CD4-positive, CD25-positive, alpha-beta regulatory T cell (primary cell): ENCODE results near the gene CPTP. TPM values are rescaled to one million over a fixed set of nuclear protein-coding genes. Genes with fewer than 3 reads are reported as not detected.
A peak's percentile ranks its signal among the peaks of the same experiment; 100 is the strongest.

Experiments used
- ATAC-seq, 2 donors: fragments of 150-1000 bp; cut with Tn5 transposase; one replicate each; pipeline ENCODE4 v1.10.0; 2021; ENCODE audit warnings: low read depth in 2 of 2, moderate number of reproducible peaks in 2 of 2, moderate library complexity in 1 of 2
- DNase-seq, 3 donors: peaks; one replicate each; pipeline versions ENCODE4 v3.0.0 to v3.0.0-alpha.2; 2012 to 2022; ENCODE audit warnings: mixed read lengths in 1 of 3
- H3K27ac ChIP-seq: one replicate; pipeline ENCODE4 v1.7.0; 2013; ENCODE audit warnings: mild to moderate bottlenecking, low read length; ENCODE audit not compliant: insufficient read depth, poor library complexity, severe bottlenecking
- H3K27me3 ChIP-seq: one replicate; pipeline ENCODE4 v1.7.0; 2013; ENCODE audit warnings: low read length; ENCODE audit not compliant: control insufficient read depth, insufficient read depth
- H3K36me3 ChIP-seq: one replicate; pipeline ENCODE4 v1.7.0; 2013; ENCODE audit warnings: mild to moderate bottlenecking, low read length, moderate library complexity; ENCODE audit not compliant: control insufficient read depth, insufficient read depth
- H3K4me1 ChIP-seq: 2 replicates; pipeline ENCODE4 v1.7.0; 2013; ENCODE audit warnings: mild to moderate bottlenecking, low read length; ENCODE audit not compliant: insufficient read depth, control insufficient read depth, poor library complexity, severe bottlenecking
- H3K4me3 ChIP-seq: one replicate; pipeline ENCODE4 v1.7.0; 2013; ENCODE audit warnings: low read depth, mild to moderate bottlenecking, low read length, moderate library complexity
- H3K9me3 ChIP-seq, 2 experiments: 1 replicate in 1 of 2; 2 replicates in 1 of 2; pipeline ENCODE4 v1.7.0; 2013; ENCODE audit warnings: low read length in 2 of 2, mild to moderate bottlenecking in 1 of 2, moderate library complexity in 1 of 2; ENCODE audit not compliant: control insufficient read depth in 2 of 2
- H3K27ac Mint-ChIP-seq, 3 donors: one replicate each; pipeline ENCODE4 v1.8.0; 2020 to 2022; ENCODE audit warnings: mild to moderate bottlenecking in 3 of 3, mixed read lengths in 3 of 3, moderate library complexity in 2 of 3
- H3K27me3 Mint-ChIP-seq: one replicate; pipeline ENCODE4 v1.8.0; 2022; ENCODE audit warnings: mild to moderate bottlenecking, mixed read lengths
- H3K36me3 Mint-ChIP-seq: one replicate; pipeline ENCODE4 v1.8.0; 2020; ENCODE audit warnings: mixed read lengths
- H3K4me1 Mint-ChIP-seq, 4 donors: one replicate each; pipeline ENCODE4 v1.8.0; 2020 to 2022; ENCODE audit warnings: mixed read lengths in 4 of 4, mild to moderate bottlenecking in 1 of 4
- H3K4me3 Mint-ChIP-seq, 4 donors: one replicate each; pipeline ENCODE4 v1.8.0; 2020 to 2022; ENCODE audit warnings: mild to moderate bottlenecking in 4 of 4, mixed read lengths in 4 of 4, moderate library complexity in 3 of 4
- H3K9me3 Mint-ChIP-seq, 7 donors: one replicate each; pipeline ENCODE4 v1.8.0; 2020 to 2022; ENCODE audit warnings: mixed read lengths in 7 of 7, mild to moderate bottlenecking in 3 of 7, moderate library complexity in 2 of 7
- polyA plus RNA-seq, 4 donors: library from polyadenylated mRNA; unstranded; fragments of 300-500 nt; fragmentation: Illumina TruSeq; gene quantifications; one replicate each; pipeline ENCODE4 v1.2.3, GENCODE V29; 2021
- total RNA-seq: library from RNA; stranded (reverse); gene quantifications from one replicate; pipeline ENCODE4 v1.2.3, GENCODE V29; 2022

The CPTP gene
- total and polyA plus RNA-seq, 5 donors from 2014 or later = 21.4 to 40.1 (median 29.9) TPM

GRCh38 chr1:1349256-1350012, 24.8 kb downstream of the CPTP start, which contains the start of gene DVL1:
TSS of gene DVL1 (minus strand) at chr1:1349418. CDS start at chr1:1349065, 353 bp downstream.
- H3K4me1 Mint-ChIP-seq = peaks cover 0 to 37% (median 3%) of the 10 kb centered on the region in 4 donors
- peak within 1 kb of the TSS in 2 of 3 donors; percentile 14 to 55 for H3K27ac Mint-ChIP-seq
- H3K27ac ChIP-seq = peak within 1 kb of the TSS; percentile 69
- no peaks in the 10 kb centered on the region for H3K36me3 Mint-ChIP-seq
- DNase-seq (peak; percentile 61 to 75 (median 66)), ATAC-seq (peak; percentile 77 to 78)
- H3K36me3 ChIP-seq = no peaks in the 10 kb centered on the region
- no peak within 1 kb of the TSS for H3K4me3 ChIP-seq
- no peaks in the 10 kb centered on the region for H3K9me3 ChIP-seq
- peak within 1 kb of the TSS; percentile 76 to 80 (median 78) for H3K4me3 Mint-ChIP-seq
- H3K9me3 Mint-ChIP-seq = no peaks in the 10 kb centered on the region
- H3K27me3 Mint-ChIP-seq = peaks cover 17% of the 10 kb centered on the region
- no peaks in the 10 kb centered on the region for H3K27me3 ChIP-seq
- H3K4me1 ChIP-seq = peaks cover 29% of the 10 kb centered on the region

- H3K9me3 Mint-ChIP-seq = no peaks in the 10 kb centered on the region
- Histone ChIP-seq H3K27me3 (no peaks in the 10 kb centered on the region), H3K4me1 (peaks cover 37% of the 10 kb centered on the region), H3K9me3 (no peaks in the 10 kb centered on the region), H3K4me3 (no peak overlapping the region), H3K27ac (no peak overlapping the region), H3K36me3 (no peaks in the 10 kb centered on the region)
- H3K36me3 Mint-ChIP-seq = no peaks in the 10 kb centered on the region
- DNase-seq (no peak), ATAC-seq (no peak)
- peaks cover 17% of the 10 kb centered on the region for H3K27me3 Mint-ChIP-seq
- peak overlapping the region; percentile 79 to 85 (median 84) for H3K4me3 Mint-ChIP-seq
- H3K27ac Mint-ChIP-seq = peak overlapping the region in 1 of 3 donors; percentile 92
- peaks cover 0 to 35% (median 2%) of the 10 kb centered on the region in 4 donors for H3K4me1 Mint-ChIP-seq
These were observed 27.2 kb downstream of the CPTP start for GRCh38 chr1:1351511-1352427.

- Mint-ChIP-seq H3K36me3 (no peaks in the 10 kb centered on the region), H3K4me1 (peaks cover 0 to 24% (median 0%) of the 10 kb centered on the region in 4 donors), H3K27ac (no peak overlapping the region), H3K9me3 (no peaks in the 10 kb centered on the region), H3K4me3 (peak overlapping the region; percentile 79 to 85 (median 84)), H3K27me3 (peaks cover 23% of the 10 kb centered on the region)
- no peaks in the 10 kb centered on the region for H3K9me3 ChIP-seq
- ATAC-seq = no peak
- no peak overlapping the region for H3K27ac ChIP-seq
- no peaks in the 10 kb centered on the region for H3K27me3 ChIP-seq
- H3K36me3 ChIP-seq = no peaks in the 10 kb centered on the region
- DNase-seq = no peak
- peaks cover 29% of the 10 kb centered on the region for H3K4me1 ChIP-seq
- H3K4me3 ChIP-seq = no peak overlapping the region
These were observed 28.3 kb downstream of the CPTP start for GRCh38 chr1:1352786-1353388.

- no peaks in the 10 kb centered on the region for H3K36me3 ChIP-seq
- H3K27me3 Mint-ChIP-seq = peaks cover 26% of the 10 kb centered on the region
- H3K27ac ChIP-seq = no peak overlapping the region
- H3K27ac Mint-ChIP-seq = no peak overlapping the region
- no peak overlapping the region for H3K4me3 ChIP-seq
- H3K9me3 ChIP-seq = no peaks in the 10 kb centered on the region
- ATAC-seq = no peak
- H3K4me1 Mint-ChIP-seq = peaks cover 0 to 19% (median 0%) of the 10 kb centered on the region in 4 donors
- DNase-seq = no peak
- H3K4me3 Mint-ChIP-seq = peak overlapping the region in 2 of 4 donors; percentile 77 to 84
- H3K9me3 Mint-ChIP-seq = no peaks in the 10 kb centered on the region
- no peaks in the 10 kb centered on the region for H3K36me3 Mint-ChIP-seq
- no peaks in the 10 kb centered on the region for H3K27me3 ChIP-seq
- H3K4me1 ChIP-seq = peaks cover 28% of the 10 kb centered on the region
These were observed 29.0 kb downstream of the CPTP start for GRCh38 chr1:1353389-1354151.

GRCh38 chr1:1354271-1355247, 30.0 kb downstream of the CPTP start:
- H3K9me3 ChIP-seq = no peaks in the 10 kb centered on the region
- Mint-ChIP-seq H3K27me3 (peaks cover 32% of the 10 kb centered on the region), H3K27ac (no peak overlapping the region), H3K4me3 (peak overlapping the region in 2 of 4 donors; percentile 15 to 35), H3K36me3 (no peaks in the 10 kb centered on the region), H3K9me3 (no peaks in the 10 kb centered on the region), H3K4me1 (peaks cover 0 to 22% (median 0%) of the 10 kb centered on the region in 4 donors)
- ATAC-seq (no peak), DNase-seq (no peak)
- no peaks in the 10 kb centered on the region for H3K27me3 ChIP-seq
- H3K4me1 ChIP-seq = peaks cover 29% of the 10 kb centered on the region
- H3K4me3 ChIP-seq = no peak overlapping the region
- H3K27ac ChIP-seq = no peak overlapping the region
- H3K36me3 ChIP-seq = no peaks in the 10 kb centered on the region

GRCh38 chr1:1355416-1355815, 30.8 kb downstream of the CPTP start:
- H3K4me3 Mint-ChIP-seq = no peak overlapping the region
- Histone ChIP-seq H3K9me3 (no peaks in the 10 kb centered on the region), H3K27ac (no peak overlapping the region), H3K36me3 (no peaks in the 10 kb centered on the region), H3K4me3 (no peak overlapping the region), H3K27me3 (no peaks in the 10 kb centered on the region), H3K4me1 (peaks cover 29% of the 10 kb centered on the region)
- H3K27ac Mint-ChIP-seq = no peak overlapping the region
- peaks cover 32% of the 10 kb centered on the region for H3K27me3 Mint-ChIP-seq
- DNase-seq (no peak), ATAC-seq (no peak)
- H3K9me3 Mint-ChIP-seq = no peaks in the 10 kb centered on the region
- no peaks in the 10 kb centered on the region for H3K36me3 Mint-ChIP-seq
- peaks cover 0 to 22% (median 0%) of the 10 kb centered on the region in 4 donors for H3K4me1 Mint-ChIP-seq
